K562 (cell line): ENCODE data around the gene TMEM204. TPM values are rescaled to one million over a fixed set of nuclear protein-coding genes. Genes with fewer than 3 reads are reported as not detected.
A peak's percentile ranks its signal among the peaks of the same experiment; 100 is the strongest.

Experiments
- ATAC-seq: fragments of 200-7000 bp; cut with Tn5 transposase; 3 replicates; pipeline ENCODE4 v1.9.1; 2020; ENCODE audit warnings: moderate library complexity
- BruUV-seq: library from RNA; stranded (reverse); fragments of 400-500 nt; replicated peaks from 2 replicates; lab custom pipeline; 2021; lab: Mats Ljungman, UMichigan
- CTCF ChIA-PET: fragments of 300-600 bp; formaldehyde crosslinking; extraction: SDS; loops from one replicate; lab custom pipeline; 2021; ENCODE audit warnings: low intra/inter-chr PET ratio; lab: Yijun Ruan, JAX
- POLR2A ChIA-PET: fragments of 300-600, 350-650 bp; sonication (Branson Sonifier 250); formaldehyde crosslinking; extraction: SDS; loops from one replicate; lab custom pipeline; 2021; ENCODE audit warnings: antibody characterized with exemption, inconsistent platforms; lab: Yijun Ruan, JAX
- DNase-seq, 4 experiments: peaks; one replicate each; pipeline versions ENCODE4 v3.0.0 to v3.0.0-alpha.2; 2011 to 2018; ENCODE audit warnings: low spot score in 3 of 4, mixed read lengths in 3 of 4; ENCODE audit errors: extremely low read depth in 1 of 4
- FAIRE-seq: peaks from 2 replicates; lab custom pipeline; 2011; peaks lifted over from hg19 to GRCh38; lab: Jason Lieb, UNC
- H2AFZ ChIP-seq: 2 replicates; pipeline ENCODE4 v1.6.0; 2011; ENCODE audit warnings: low read depth, low read length, control low read depth, inconsistent platforms
- H3K27ac ChIP-seq: fragments of 200-600 bp; 3 replicates; pipeline ENCODE4 v1.8.0; 2011; ENCODE audit warnings: low read depth, mild to moderate bottlenecking, control low read depth, inconsistent platforms, low read length, moderate library complexity, mixed read lengths; ENCODE audit errors: extremely low read depth
- H3K27me3 ChIP-seq, 2 experiments: fragments of 300-600 bp in 1 of 2; 2 replicates in 1 of 2; 3 replicates in 1 of 2; pipeline versions ENCODE4 v1.6.0 to v1.8.0; 2011; ENCODE audit warnings: inconsistent platforms in 2 of 2, low read length in 2 of 2, mild to moderate bottlenecking in 1 of 2, mixed read lengths in 1 of 2, moderate library complexity in 1 of 2; ENCODE audit not compliant: control insufficient read depth in 2 of 2, insufficient read depth in 2 of 2
- H3K36me3 ChIP-seq: fragments of 300-600 bp; 3 replicates; pipeline ENCODE4 v1.8.0; 2011; ENCODE audit warnings: mild to moderate bottlenecking, low read length, inconsistent platforms; ENCODE audit not compliant: control insufficient read depth, insufficient read depth
- H3K4me1 ChIP-seq, 2 experiments: fragments of 200-600 bp in 1 of 2; replicated peaks in 1 of 2; 2 replicates in 1 of 2; 3 replicates in 1 of 2; pipeline versions ENCODE4 v1.5.1 to v1.8.0; 2011; ENCODE audit warnings: inconsistent platforms in 2 of 2, low read length in 2 of 2, mild to moderate bottlenecking in 1 of 2, mixed read lengths in 1 of 2, moderate library complexity in 1 of 2; ENCODE audit not compliant: control insufficient read depth in 2 of 2, insufficient read depth in 2 of 2
- H3K4me2 ChIP-seq: 2 replicates; pipeline ENCODE4 v1.6.1; 2011; ENCODE audit warnings: low read length, control low read depth, inconsistent platforms, mixed read lengths; ENCODE audit not compliant: insufficient read depth
- H3K4me3 ChIP-seq: fragments of 200-600 bp; sonication (generic), shearing (Covaris generic); 2 replicates; pipeline ENCODE4 v1.5.1; 2016; ENCODE audit warnings: control low read depth, inconsistent platforms
- H3K79me2 ChIP-seq: fragments of 200-600 bp; 3 replicates; pipeline ENCODE4 v1.8.0; 2011; ENCODE audit warnings: low read length, inconsistent platforms; ENCODE audit not compliant: control insufficient read depth, insufficient read depth
- H3K9ac ChIP-seq, 2 experiments: 2 replicates each; pipeline versions ENCODE4 v1.6.0 to v1.6.1; 2011; ENCODE audit warnings: low read depth in 2 of 2, low read length in 2 of 2, control low read depth in 1 of 2, inconsistent platforms in 1 of 2, mild to moderate bottlenecking in 1 of 2, mixed read lengths in 1 of 2; ENCODE audit not compliant: insufficient read depth in 1 of 2
- H3K9me1 ChIP-seq: one replicate; pipeline ENCODE4 v1.6.0; 2011; ENCODE audit warnings: inconsistent platforms, mild to moderate bottlenecking, low read length, moderate library complexity; ENCODE audit not compliant: control insufficient read depth, insufficient read depth
- H3K9me3 ChIP-seq: replicated peaks from 2 replicates; pipeline ENCODE4 v1.5.1; 2011; ENCODE audit warnings: low read depth, low read length, inconsistent platforms; ENCODE audit not compliant: control insufficient read depth, insufficient read depth
- H4K20me1 ChIP-seq: replicated peaks from 2 replicates; pipeline ENCODE4 v1.6.1; 2011; ENCODE audit warnings: low read length, inconsistent platforms, mixed read lengths; ENCODE audit not compliant: control insufficient read depth, insufficient read depth
- E2F3 ChIP-seq: fragments of 250-450 bp; sonication (Bioruptor Pico); IDR thresholded peaks from 2 replicates; pipeline ENCODE4 v1.4.0; 2020; ENCODE audit warnings: mild to moderate bottlenecking
- FOS ChIP-seq: IDR thresholded peaks from 3 replicates; pipeline ENCODE4 v1.6.1; 2011; ENCODE audit not compliant: insufficient read length; ENCODE audit errors: extremely low read depth
- NCOA6 ChIP-seq: fragments of 450-650 bp; IDR thresholded peaks from 2 replicates; pipeline ENCODE4 v1.6.1; 2017; ENCODE audit warnings: mild to moderate bottlenecking
- PCBP1 ChIP-seq: fragments of 200-400 bp; formaldehyde crosslinking; IDR thresholded peaks from 2 replicates; pipeline ENCODE4 v1.6.1; 2018; ENCODE audit warnings: mild to moderate bottlenecking, low read depth, low read length; ENCODE audit not compliant: poor library complexity, severe bottlenecking
- SRSF3 ChIP-seq: fragments of 200-400 bp; formaldehyde crosslinking; IDR thresholded peaks from 2 replicates; pipeline ENCODE4 v1.6.1; 2016; ENCODE audit warnings: mild to moderate bottlenecking, low read length, moderate library complexity; ENCODE audit not compliant: insufficient read depth
- STAT5B ChIP-seq: fragments of 250-450 bp; sonication (Bioruptor Pico); IDR thresholded peaks from 2 replicates; pipeline ENCODE4 v1.8.0; 2021; ENCODE audit warnings: mild to moderate bottlenecking, inconsistent platforms
- XRCC4 ChIP-seq: IDR thresholded peaks from one replicate; pipeline ENCODE4 v1.6.1; 2011; ENCODE audit not compliant: insufficient read depth, insufficient read length; ENCODE audit errors: extremely low read depth
- ZNF24 ChIP-seq: fragments of 450-650 bp; IDR thresholded peaks from 2 replicates; pipeline ENCODE4 v1.6.1; 2016
- ZNF408 ChIP-seq: fragments of 250-450 bp; sonication (Bioruptor Pico); IDR thresholded peaks from 2 replicates; pipeline ENCODE4 v1.4.0; 2020; ENCODE audit warnings: low read depth, mild to moderate bottlenecking, moderate library complexity
- ZNF764 ChIP-seq: fragments of 250-450 bp; sonication (Bioruptor Pico); IDR thresholded peaks from 2 replicates; pipeline ENCODE4 v1.4.0; 2020; ENCODE audit warnings: low read depth, mild to moderate bottlenecking, moderate library complexity
- WGBS: fragments of 100-300 bp; shearing (Covaris generic); methylation state at CpG from one replicate; pipeline ENCODE4 v1.1.6; 2016; ENCODE audit warnings: low coverage, mixed read lengths; ENCODE audit not compliant: insufficient coverage; ENCODE audit errors: missing lambda C conversion rate; 5-methylcytosine and 5-hydroxymethylcytosine counted together
- in situ Hi-C: fragments of 300-500 bp; cut with MboI; formaldehyde crosslinking; loops from 4 replicates; pipeline ENCODE4 v1.15.0; 2018; ENCODE audit warnings: inconsistent platforms, mixed read lengths
- intact Hi-C: fragments of 100-400 bp; cut with micrococcal nuclease; formaldehyde crosslinking; loops from 2 replicates; pipeline ENCODE4 v1.14.2; 2022
- polyA plus RNA-seq, 8 experiments: library from polyadenylated mRNA; depleted of rRNA in 4 of 8; stranded (reverse) in 5 of 8; unstranded in 3 of 8; fragments of >200 nt; fragmentation: Nextera tagmentation in 2 of 8; fragmentation: Illumina TruSeq in 1 of 8; extraction: Ambion mirVana in 2 of 8; extraction: Trizol in 1 of 8; gene quantifications; 2 replicates each; pipeline versions ENCODE4 v1.2.1 to v1.2.3, GENCODE V29; 2011 to 2014; ENCODE audit warnings: inconsistent platforms in 1 of 8, missing spikeins in 1 of 8
- total RNA-seq, 7 experiments: library from RNA; depleted of rRNA in 6 of 7; stranded (reverse); fragments of >200 nt in 6 of 7; fragmentation: Illumina TruSeq in 2 of 7; extraction: Trizol in 2 of 7; gene quantifications; 2 replicates each; pipeline versions ENCODE4 v1.2.1 to v1.2.3, GENCODE V29; 2011 to 2021; ENCODE audit warnings: low replicate concordance in 1 of 7

TMEM204 gene
- total and polyA plus RNA-seq, 9 of the 15 experiments (the other 6 are each of a cell fraction or from before 2014, with no cell fraction given), result 0.04 to 0.18 TPM; not detected in 7

- no peaks in the 10 kb centered on the region for H3K27me3 ChIP-seq
- no peak; the same call in 2 of the 3 replicates for ATAC-seq
- H3K9me1 ChIP-seq, result no peaks in the 10 kb centered on the region
- BruUV-seq, result no TSS peak
- H3K4me3 ChIP-seq, result no peak overlapping the region
- CTCF ChIA-PET, result no interaction called here
- no peak for DNase-seq
- in situ Hi-C loops (no loop called here), intact Hi-C loops (no loop called here)
- 57% methylated on average over 12 of the region's 39 CpGs for WGBS
- H3K9me3 ChIP-seq, result no peaks in the 10 kb centered on the region
- H2AFZ ChIP-seq, result no peak overlapping the region
- POLR2A ChIA-PET, result no interaction called here
- no peak overlapping the region for H3K27ac ChIP-seq
- TF ChIP-seq XRCC4 (no peak), NCOA6 (no peak), ZNF408 (CRISPR knock-in tag) (no peak), STAT5B (CRISPR knock-in tag) (no peak), E2F3 (CRISPR knock-in tag) (no peak), SRSF3 (no peak), ZNF764 (CRISPR knock-in tag) (no peak), PCBP1 (no peak), ZNF24 (no peak), FOS (no peak)
- H4K20me1 ChIP-seq, result no peaks in the 10 kb centered on the region
- H3K9ac ChIP-seq, result peak overlapping the region in 1 of 2 experiments; percentile 26; a peak in 1 of 4 replicates
- H3K36me3 ChIP-seq, result no peaks in the 10 kb centered on the region
- H3K4me2 ChIP-seq, result no peak overlapping the region
- no peak for FAIRE-seq
- peaks cover under 1% of the 10 kb centered on the region; the same call in 1 of the 3 replicates for H3K79me2 ChIP-seq
- H3K4me1 ChIP-seq, result peaks cover 7 to 50% of the 10 kb centered on the region in 2 experiments; a peak in 4 of 5 replicates
Observed at GRCh38 chr16:1487395-1488053, 45.9 kb upstream of the TMEM204 start.
